ENCODE results near the gene JAKMIP2.

GRCh38 chr5:147642666-147643065, 139.9 kb downstream of the JAKMIP2 start:
- TF ChIP-seq CTCF (tag by site-specific recombination; IDR thresholded peaks at IDR 0.05), result no peak
- no peak for TF ChIP-seq ZNF133 (tag by site-specific recombination; IDR thresholded peaks at IDR 0.05)
- TF ChIP-seq ZNF302 (tag by site-specific recombination; IDR thresholded peaks at IDR 0.05; ENCODE audit: low read depth), result no peak
- TF ChIP-seq ZBTB21 (tag by site-specific recombination; IDR thresholded peaks at IDR 0.05), result no peak
- TF ChIP-seq ZBTB7A (tag by site-specific recombination; IDR thresholded peaks at IDR 0.05; ENCODE audit: low read depth), result no peak
- no peak for TF ChIP-seq ZBTB48 (tag by site-specific recombination; IDR thresholded peaks at IDR 0.05)
- TF ChIP-seq ZNF510 (tag by site-specific recombination; IDR thresholded peaks at IDR 0.05; ENCODE audit: insufficient replicate concordance), result no peak
- TF ChIP-seq MEIS1 (CRISPR knock-in tag; IDR thresholded peaks at IDR 0.05; ENCODE audit: borderline replicate concordance), result no peak
- no peak for TF ChIP-seq PRDM4 (tag by site-specific recombination; IDR thresholded peaks at IDR 0.05)
- TF ChIP-seq YY1 (tag by site-specific recombination; IDR thresholded peaks at IDR 0.05), result no peak
- TF ChIP-seq ZNF707 (tag by site-specific recombination; IDR thresholded peaks at IDR 0.05), result no peak
- no peak for TF ChIP-seq ZNF416 (tag by site-specific recombination; IDR thresholded peaks at IDR 0.05)
- no peak for TF ChIP-seq ZNF169 (tag by site-specific recombination; IDR thresholded peaks at IDR 0.05)
